SIG-M5 treated with dmso at 0.1 percent for 504 hours (cell line): ENCODE results near the gene CD79A.

ENCODE experiments used
- DNase-seq: peaks from one replicate; lab custom pipeline; 2025; ENCODE audit not compliant: unreplicated experiment; lab: John Stamatoyannopoulos, UW

The CD79A gene

GRCh38 chr19:41917676-41918075, 40.6 kb downstream of the CD79A start:
- DNase-seq, result no peak

- no peak for DNase-seq
Measured at GRCh38 chr19:41918095-41918494, 41.0 kb downstream of the CD79A start.

- DNase-seq, result no peak
Measured at GRCh38 chr19:41918653-41919244, 41.7 kb downstream of the CD79A start.

- DNase-seq, result no peak
Measured at GRCh38 chr19:41919948-41920712, 43.1 kb downstream of the CD79A start.

GRCh38 chr19:41920882-41921576, 44.0 kb downstream of the CD79A start:
- DNase-seq, result no peak

- no peak for DNase-seq
Measured at GRCh38 chr19:41921577-41922576, 44.8 kb downstream of the CD79A start.

GRCh38 chr19:41922585-41922984, 45.5 kb downstream of the CD79A start:
- DNase-seq, result no peak

- no peak for DNase-seq
Measured at GRCh38 chr19:41923045-41923788, 46.1 kb downstream of the CD79A start.

GRCh38 chr19:41924151-41925145, 47.4 kb downstream of the CD79A start:
- DNase-seq, result no peak

- no peak for DNase-seq
Measured at GRCh38 chr19:41925208-41926003, 48.3 kb downstream of the CD79A start.

GRCh38 chr19:41926028-41926762, 49.1 kb downstream of the CD79A start:
- no peak for DNase-seq

- DNase-seq, result no peak
Measured at GRCh38 chr19:41926763-41927496, 49.9 kb downstream of the CD79A start.

- no peak for DNase-seq
Measured at GRCh38 chr19:41927497-41928192, 50.6 kb downstream of the CD79A start.

GRCh38 chr19:41928221-41928683, 51.2 kb downstream of the CD79A start, which contains the start of gene ERFL:
ERFL (minus strand) TSS chr19:41928449; CDS start chr19:41912919, 15,530 bp downstream.
- DNase-seq, result peak; percentile 43

GRCh38 chr19:41928754-41929535, 51.9 kb downstream of the CD79A start:
- DNase-seq, result peak; percentile 65
